HepG2 (cell line): ENCODE results near the gene DHH. TPM values are rescaled to one million over a fixed set of nuclear protein-coding genes. Genes with fewer than 3 reads are reported as not detected.

Source experiments
- BHLHE40 ChIP-seq: IDR thresholded peaks from 2 replicates; pipeline ENCODE4 v1.6.1; 2011; ENCODE audit warnings: low read length, improper control_type of control experiment
- DPF2 ChIP-seq: sonication (generic); formaldehyde crosslinking; IDR thresholded peaks from 2 replicates; pipeline ENCODE4 v1.4.0; 2020; ENCODE audit warnings: mild to moderate bottlenecking, low read depth, missing genetic modification reagents, borderline replicate concordance
- FOSL2 ChIP-seq: sonication (generic); formaldehyde crosslinking; IDR thresholded peaks from 2 replicates; pipeline ENCODE4 v1.4.0; 2020; ENCODE audit warnings: missing genetic modification reagents
- HNF4A ChIP-seq: sonication (generic); formaldehyde crosslinking; IDR thresholded peaks from 2 replicates; pipeline ENCODE4 v1.4.0; 2020; ENCODE audit warnings: missing genetic modification reagents
- ISL2 ChIP-seq: sonication (generic); formaldehyde crosslinking; IDR thresholded peaks from 2 replicates; pipeline ENCODE4 v1.5.0; 2020; ENCODE audit warnings: missing genetic modification reagents
- ISX ChIP-seq: sonication (generic); formaldehyde crosslinking; conservative IDR thresholded peaks from 2 replicates; pipeline ENCODE4 v1.5.0; 2020; ENCODE audit warnings: missing genetic modification reagents
- JARID2 ChIP-seq: sonication (generic); formaldehyde crosslinking; IDR thresholded peaks from 2 replicates; pipeline ENCODE4 v1.8.1; 2023; ENCODE audit warnings: missing genetic modification reagents, inconsistent platforms; ENCODE audit not compliant: insufficient replicate concordance
- NR2F6 ChIP-seq, 2 experiments: IDR thresholded peaks; 2 replicates each; pipeline ENCODE4 v1.6.1; 2016; ENCODE audit warnings: antibody characterized with exemption in 1 of 2, mild to moderate bottlenecking in 1 of 2
- TAF1 ChIP-seq: sonication (generic); formaldehyde crosslinking; IDR thresholded peaks from 2 replicates; pipeline ENCODE4 v1.4.0; 2020; ENCODE audit warnings: missing genetic modification reagents
- ZBTB2 ChIP-seq: sonication (generic); formaldehyde crosslinking; IDR thresholded peaks from 2 replicates; pipeline ENCODE4 v1.8.0; 2022; ENCODE audit warnings: low read depth, missing genetic modification reagents
- ZNF18 ChIP-seq: sonication (generic); formaldehyde crosslinking; IDR thresholded peaks from 2 replicates; pipeline ENCODE4 v1.8.0; 2022; ENCODE audit warnings: mild to moderate bottlenecking, missing genetic modification reagents; ENCODE audit not compliant: insufficient replicate concordance
- ZNF333 ChIP-seq: sonication (generic); formaldehyde crosslinking; IDR thresholded peaks from 2 replicates; pipeline ENCODE4 v1.4.0; 2020; ENCODE audit warnings: mild to moderate bottlenecking, missing genetic modification reagents, borderline replicate concordance
- ZNF562 ChIP-seq: sonication (generic); formaldehyde crosslinking; IDR thresholded peaks from 2 replicates; pipeline ENCODE4 v1.8.0; 2022; ENCODE audit warnings: missing genetic modification reagents, borderline replicate concordance
- ZNF605 ChIP-seq: sonication (generic); formaldehyde crosslinking; IDR thresholded peaks from 2 replicates; pipeline ENCODE4 v1.8.0; 2022; ENCODE audit warnings: mild to moderate bottlenecking, missing genetic modification reagents
- ZNF652 ChIP-seq: IDR thresholded peaks from 2 replicates; pipeline ENCODE4 v1.6.1; 2016; ENCODE audit warnings: low read depth, borderline replicate concordance
- ZNF7 ChIP-seq: IDR thresholded peaks from 2 replicates; pipeline ENCODE4 v1.6.1; 2016; ENCODE audit warnings: missing biosample characterization, missing genetic modification reagents
- polyA plus RNA-seq, 8 experiments: library from polyadenylated mRNA; depleted of rRNA in 3 of 8; stranded (reverse) in 7 of 8; unstranded in 1 of 8; fragments of >200 nt; fragmentation: Illumina TruSeq in 4 of 8; extraction: Trizol in 4 of 8; gene quantifications; 2 replicates each; pipeline versions ENCODE4 v1.2.1 to v1.2.3, GENCODE V29; 2011 to 2016; ENCODE audit warnings: low read depth in 4 of 8, missing spikeins in 1 of 8, mixed read lengths in 1 of 8; ENCODE audit not compliant: insufficient read depth in 1 of 8
- total RNA-seq, 5 experiments: library from RNA; depleted of rRNA; stranded (reverse); fragments of >200 nt; fragmentation: Illumina TruSeq; extraction: Trizol; gene quantifications; 2 replicates each; pipeline ENCODE4 v1.2.3, GENCODE V29; 2016; ENCODE audit warnings: low read depth in 1 of 5
- TF ChIP-seq, protein P1 (sequence below): IDR thresholded peaks from 2 replicates; pipeline ENCODE4 v1.6.1; 2016; ENCODE audit warnings: missing biosample characterization, missing genetic modification reagents, low read depth
- TF ChIP-seq, protein P2 (sequence below): sonication (generic); formaldehyde crosslinking; IDR thresholded peaks from 2 replicates; pipeline ENCODE4 v1.4.0; 2020; ENCODE audit warnings: low read depth, missing genetic modification reagents
- TF ChIP-seq, protein P3 (sequence below): sonication (generic); formaldehyde crosslinking; IDR thresholded peaks from 2 replicates; pipeline ENCODE4 v1.8.1; 2022; ENCODE audit warnings: mild to moderate bottlenecking, missing genetic modification reagents

Gene DHH
- total and polyA plus RNA-seq, 2 of the 13 experiments (the other 11 are each of a cell fraction or from before 2014, with no cell fraction given): not detected

DNA sequence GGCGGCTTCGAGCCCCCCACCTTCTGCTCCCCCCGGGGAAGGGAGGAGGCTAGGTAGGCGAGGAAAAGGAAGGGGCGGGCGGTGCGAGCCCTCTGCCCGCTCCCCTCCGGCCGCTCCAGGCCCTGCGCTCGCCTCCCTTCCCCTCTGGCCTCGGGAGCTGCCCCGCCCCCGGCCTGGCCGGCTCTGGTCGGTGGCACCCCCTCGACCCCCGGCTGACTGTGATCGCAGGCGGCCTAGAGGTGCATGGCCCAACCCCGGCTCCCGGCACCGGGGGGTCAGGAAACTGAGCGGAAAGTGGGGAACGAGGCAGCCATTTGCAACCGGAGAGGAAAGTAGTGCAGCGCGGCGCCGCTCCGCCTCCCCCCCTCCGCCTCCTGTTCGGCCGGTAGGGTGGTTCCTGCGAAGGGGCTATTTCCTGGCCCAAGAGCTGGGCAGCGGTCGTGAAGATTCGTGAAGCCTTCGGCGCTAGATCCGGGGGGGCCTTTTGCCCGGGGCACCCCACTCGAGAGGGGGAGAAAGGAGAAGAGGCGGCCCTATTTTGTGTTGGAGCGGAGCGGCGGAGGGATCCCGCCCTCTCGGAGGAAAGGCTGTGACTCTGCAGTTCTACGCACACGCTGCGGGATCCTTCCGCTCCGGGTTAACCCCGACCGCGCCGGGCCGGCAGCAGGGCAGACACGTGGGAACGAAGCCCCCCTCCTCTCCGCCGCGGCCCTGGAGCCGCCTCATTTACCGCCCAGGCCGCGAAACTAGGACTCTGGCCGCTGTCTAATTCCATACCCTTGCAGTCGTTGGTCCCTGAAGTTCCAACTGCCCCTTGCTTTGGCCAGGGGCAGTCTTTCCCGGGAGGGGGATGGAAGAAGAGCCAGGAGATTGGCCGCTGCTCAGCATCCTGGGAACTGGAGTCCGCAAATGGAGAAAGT lies 34.1 kb downstream of the DHH start, which contains the start of gene KMT2D (continued):
- TF ChIP-seq, protein P1, sequence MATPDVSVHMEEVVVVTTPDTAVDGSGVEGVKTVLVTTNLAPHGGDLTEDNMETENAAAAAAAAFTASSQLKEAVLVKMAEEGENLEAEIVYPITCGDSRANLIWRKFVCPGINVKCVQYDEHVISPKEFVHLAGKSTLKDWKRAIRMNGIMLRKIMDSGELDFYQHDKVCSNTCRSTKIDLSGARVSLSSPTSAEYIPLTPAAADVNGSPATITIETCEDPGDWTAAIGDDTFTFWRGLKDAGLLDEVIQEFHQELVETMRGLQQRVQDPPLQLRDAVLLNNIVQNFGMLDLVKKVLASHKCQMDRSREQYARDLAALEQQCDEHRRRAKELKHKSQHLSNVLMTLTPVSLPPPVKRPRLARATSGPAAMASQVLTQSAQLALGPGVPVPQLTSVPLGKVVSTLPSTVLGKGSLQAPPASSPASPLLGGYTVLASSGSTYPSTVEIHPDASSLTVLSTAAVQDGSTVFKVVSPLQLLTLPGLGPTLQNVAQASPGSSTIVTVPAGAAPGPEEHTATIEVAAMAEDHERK: peak; percentile 82
- TF ChIP-seq NR2F6 (IDR thresholded peaks at IDR 0.05): peak; percentile 39; the same call in 1 of the 2 replicates
- peak; percentile 57; the same call in 1 of the 2 replicates for TF ChIP-seq NR2F6 (CRISPR knock-in tag; IDR thresholded peaks at IDR 0.05)
- peak; percentile 66 for TF ChIP-seq FOSL2
- TF ChIP-seq, protein P2, sequence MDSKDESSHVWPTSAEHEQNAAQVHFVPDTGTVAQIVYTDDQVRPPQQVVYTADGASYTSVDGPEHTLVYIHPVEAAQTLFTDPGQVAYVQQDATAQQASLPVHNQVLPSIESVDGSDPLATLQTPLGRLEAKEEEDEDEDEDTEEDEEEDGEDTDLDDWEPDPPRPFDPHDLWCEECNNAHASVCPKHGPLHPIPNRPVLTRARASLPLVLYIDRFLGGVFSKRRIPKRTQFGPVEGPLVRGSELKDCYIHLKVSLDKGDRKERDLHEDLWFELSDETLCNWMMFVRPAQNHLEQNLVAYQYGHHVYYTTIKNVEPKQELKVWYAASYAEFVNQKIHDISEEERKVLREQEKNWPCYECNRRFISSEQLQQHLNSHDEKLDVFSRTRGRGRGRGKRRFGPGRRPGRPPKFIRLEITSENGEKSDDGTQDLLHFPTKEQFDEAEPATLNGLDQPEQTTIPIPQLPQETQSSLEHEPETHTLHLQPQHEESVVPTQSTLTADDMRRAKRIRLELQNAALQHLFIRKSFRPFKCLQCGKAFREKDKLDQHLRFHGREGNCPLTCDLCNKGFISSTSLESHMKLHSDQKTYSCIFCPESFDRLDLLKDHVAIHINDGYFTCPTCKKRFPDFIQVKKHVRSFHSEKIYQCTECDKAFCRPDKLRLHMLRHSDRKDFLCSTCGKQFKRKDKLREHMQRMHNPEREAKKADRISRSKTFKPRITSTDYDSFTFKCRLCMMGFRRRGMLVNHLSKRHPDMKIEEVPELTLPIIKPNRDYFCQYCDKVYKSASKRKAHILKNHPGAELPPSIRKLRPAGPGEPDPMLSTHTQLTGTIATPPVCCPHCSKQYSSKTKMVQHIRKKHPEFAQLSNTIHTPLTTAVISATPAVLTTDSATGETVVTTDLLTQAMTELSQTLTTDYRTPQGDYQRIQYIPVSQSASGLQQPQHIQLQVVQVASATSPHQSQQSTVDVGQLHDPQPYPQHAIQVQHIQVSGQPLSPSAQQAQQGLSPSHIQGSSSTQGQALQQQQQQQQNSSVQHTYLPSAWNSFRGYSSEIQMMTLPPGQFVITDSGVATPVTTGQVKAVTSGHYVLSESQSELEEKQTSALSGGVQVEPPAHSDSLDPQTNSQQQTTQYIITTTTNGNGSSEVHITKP: no peak; the same call in none of the 2 replicates
- TF ChIP-seq ZBTB2: peak; percentile 41; the same call in 1 of the 2 replicates
- no peak; the same call in 1 of the 2 replicates for TF ChIP-seq ZNF333
- TF ChIP-seq JARID2 (CRISPR knock-in tag): no peak
- peak; percentile 69 for TF ChIP-seq BHLHE40
- peak; percentile 56; the same call in 1 of the 2 replicates for TF ChIP-seq ISL2 (CRISPR knock-in tag)
- peak; percentile 95 for TF ChIP-seq TAF1 (CRISPR knock-in tag)
- TF ChIP-seq DPF2 (CRISPR knock-in tag): no peak
- TF ChIP-seq, protein P3, sequence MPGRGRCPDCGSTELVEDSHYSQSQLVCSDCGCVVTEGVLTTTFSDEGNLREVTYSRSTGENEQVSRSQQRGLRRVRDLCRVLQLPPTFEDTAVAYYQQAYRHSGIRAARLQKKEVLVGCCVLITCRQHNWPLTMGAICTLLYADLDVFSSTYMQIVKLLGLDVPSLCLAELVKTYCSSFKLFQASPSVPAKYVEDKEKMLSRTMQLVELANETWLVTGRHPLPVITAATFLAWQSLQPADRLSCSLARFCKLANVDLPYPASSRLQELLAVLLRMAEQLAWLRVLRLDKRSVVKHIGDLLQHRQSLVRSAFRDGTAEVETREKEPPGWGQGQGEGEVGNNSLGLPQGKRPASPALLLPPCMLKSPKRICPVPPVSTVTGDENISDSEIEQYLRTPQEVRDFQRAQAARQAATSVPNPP (CRISPR knock-in tag): 0 out of 2 replicates have a peak, but pooled peaks have one; percentile 9
- TF ChIP-seq ZNF652 (CRISPR knock-in tag): peak; percentile 100
- no peak for TF ChIP-seq ISX (CRISPR knock-in tag)
- TF ChIP-seq HNF4A (CRISPR knock-in tag): no peak; the same call in 1 of the 2 replicates
- TF ChIP-seq ZNF562: peak; percentile 52; the same call in 1 of the 2 replicates
- no peak for TF ChIP-seq ZNF7 (CRISPR knock-in tag)
- peak; percentile 95 for TF ChIP-seq ZNF605 (CRISPR knock-in tag)
- peak; percentile 80 for TF ChIP-seq ZNF18
